Activated B cell treated with CpG ODN at 0.5 μM for 24 hours (primary cell): Measurements from ENCODE around the gene MCUB. TPM values are rescaled to one million over a fixed set of nuclear protein-coding genes. Genes with fewer than 3 reads are reported as not detected.

Source experiments
- ATAC-seq: fragments of 200-7000 bp; cut with Tn5 transposase; one replicate; pipeline ENCODE4 v1.10.0; 2021; ENCODE audit warnings: low read depth, mild to moderate bottlenecking, moderate library complexity
- CTCF ChIA-PET: fragments of 350-600 bp; sonication (Branson Sonifier 250); formaldehyde crosslinking; loops from one replicate; lab custom pipeline; 2021; ENCODE audit warnings: antibody characterized with exemption; lab: Charles Lee
- POLR2A ChIA-PET: fragments of 350-600 bp; sonication (Branson Sonifier 250); formaldehyde crosslinking; loops from one replicate; lab custom pipeline; 2021; ENCODE audit warnings: antibody characterized with exemption; lab: Charles Lee
- DNase-seq: peaks from one replicate; pipeline ENCODE4 v3.0.0; 2022
- H3K27ac Mint-ChIP-seq: one replicate; pipeline ENCODE4 v1.8.0; 2020; ENCODE audit warnings: mixed read lengths
- H3K27me3 Mint-ChIP-seq: one replicate; pipeline ENCODE4 v1.8.0; 2021; ENCODE audit warnings: mixed read lengths
- H3K36me3 Mint-ChIP-seq: one replicate; pipeline ENCODE4 v1.8.0; 2021; ENCODE audit warnings: low read depth, mixed read lengths
- H3K4me1 Mint-ChIP-seq: one replicate; pipeline ENCODE4 v1.8.0; 2021; ENCODE audit warnings: mixed read lengths
- H3K4me3 Mint-ChIP-seq: one replicate; pipeline ENCODE4 v1.8.0; 2020; ENCODE audit warnings: mild to moderate bottlenecking, mixed read lengths
- H3K9me3 Mint-ChIP-seq: one replicate; pipeline ENCODE4 v1.8.0; 2020; ENCODE audit warnings: mixed read lengths
- intact Hi-C: fragments of 100-400 bp; cut with micrococcal nuclease; formaldehyde crosslinking; loops from one replicate; pipeline ENCODE4 v1.15.1; 2024
- total RNA-seq: library from RNA; stranded (reverse); gene quantifications from 2 replicates; pipeline ENCODE4 v1.2.3, GENCODE V29; 2022
- TF ChIP-seq, protein P1 (sequence below): fragments of 200-600 bp; IDR thresholded peaks from one replicate; pipeline ENCODE4 v1.8.0; 2022; ENCODE audit warnings: antibody characterized with exemption, mild to moderate bottlenecking

Gene MCUB
- total RNA-seq, 1 donor from 2014 or later, result 28.9 TPM

DNA sequence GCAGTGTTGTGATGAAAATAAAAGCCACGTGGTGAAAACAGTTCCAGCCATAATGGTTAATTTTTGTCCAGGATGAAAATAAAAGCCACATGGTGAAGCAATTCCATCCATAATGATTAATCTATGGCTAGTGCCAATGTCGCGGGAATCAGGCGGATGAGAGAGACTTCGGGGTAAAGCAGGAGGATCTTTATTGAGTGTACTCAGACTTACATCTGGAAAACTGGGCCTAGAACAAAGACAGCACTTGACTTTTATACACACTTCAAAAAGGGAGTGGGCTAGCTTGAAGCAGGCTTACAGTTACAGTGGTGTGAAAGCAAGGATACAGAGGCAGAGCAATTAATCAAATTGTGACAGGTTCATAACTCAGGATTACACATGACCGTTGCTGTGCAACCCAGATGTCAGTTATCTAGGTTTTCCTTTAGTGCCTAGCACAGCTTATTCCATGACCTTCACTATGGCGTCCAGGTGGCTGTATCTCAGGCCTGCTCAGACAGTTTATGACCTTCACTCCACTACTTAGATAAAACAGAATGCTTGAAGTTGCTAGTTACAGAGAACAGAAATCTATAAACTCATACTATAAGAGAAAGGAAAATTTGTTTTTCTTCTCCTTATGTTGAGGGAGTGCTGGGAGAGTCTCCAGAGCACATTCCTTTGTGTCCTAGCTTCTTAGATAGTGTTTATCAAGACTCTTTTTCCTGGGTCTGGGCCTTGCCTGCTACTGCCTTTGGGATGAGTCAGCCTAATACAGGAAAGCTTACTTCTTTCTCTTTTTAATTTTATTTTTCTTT, 175.7 kb downstream of the MCUB start:
- TF ChIP-seq, protein P1, sequence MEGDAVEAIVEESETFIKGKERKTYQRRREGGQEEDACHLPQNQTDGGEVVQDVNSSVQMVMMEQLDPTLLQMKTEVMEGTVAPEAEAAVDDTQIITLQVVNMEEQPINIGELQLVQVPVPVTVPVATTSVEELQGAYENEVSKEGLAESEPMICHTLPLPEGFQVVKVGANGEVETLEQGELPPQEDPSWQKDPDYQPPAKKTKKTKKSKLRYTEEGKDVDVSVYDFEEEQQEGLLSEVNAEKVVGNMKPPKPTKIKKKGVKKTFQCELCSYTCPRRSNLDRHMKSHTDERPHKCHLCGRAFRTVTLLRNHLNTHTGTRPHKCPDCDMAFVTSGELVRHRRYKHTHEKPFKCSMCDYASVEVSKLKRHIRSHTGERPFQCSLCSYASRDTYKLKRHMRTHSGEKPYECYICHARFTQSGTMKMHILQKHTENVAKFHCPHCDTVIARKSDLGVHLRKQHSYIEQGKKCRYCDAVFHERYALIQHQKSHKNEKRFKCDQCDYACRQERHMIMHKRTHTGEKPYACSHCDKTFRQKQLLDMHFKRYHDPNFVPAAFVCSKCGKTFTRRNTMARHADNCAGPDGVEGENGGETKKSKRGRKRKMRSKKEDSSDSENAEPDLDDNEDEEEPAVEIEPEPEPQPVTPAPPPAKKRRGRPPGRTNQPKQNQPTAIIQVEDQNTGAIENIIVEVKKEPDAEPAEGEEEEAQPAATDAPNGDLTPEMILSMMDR, result no peak
- Mint-ChIP-seq H3K4me1 (no peaks in the 10 kb centered on the region), H3K4me3 (no peak overlapping the region), H3K27me3 (peaks cover 16% of the 10 kb centered on the region), H3K9me3 (no peaks in the 10 kb centered on the region), H3K27ac (no peak overlapping the region), H3K36me3 (no peaks in the 10 kb centered on the region)
- ChIA-PET CTCF (no interaction called here), POLR2A (no interaction called here)
- no peak for ATAC-seq
- intact Hi-C loops, result no loop called here
- no peak for DNase-seq

Other genes starting within 250 kb of the MCUB start
- gene SEC24B, start 126.4 kb upstream of the MCUB start, total RNA-seq, result 32.0 and 36.1 TPM in 2 replicates
- 5.6 and 7.0 TPM in 2 replicates for gene CASP6, start 143.2 kb downstream of the MCUB start, total RNA-seq
- 6.7 and 9.6 TPM in 2 replicates for gene PLA2G12A, start 169.8 kb downstream of the MCUB start, total RNA-seq
- not detected in 2 replicates for gene CFI, start 241.8 kb downstream of the MCUB start, total RNA-seq